CD4-positive, alpha-beta T cell (primary cell): ENCODE data around the gene EIF4A3. TPM values are rescaled to one million over a fixed set of nuclear protein-coding genes. Genes with fewer than 3 reads are reported as not detected.

ENCODE experiments used
- ATAC-seq: fragments of 200-7000 bp; cut with Tn5 transposase; one replicate; pipeline ENCODE4 v1.10.0; 2022; ENCODE audit warnings: mild to moderate bottlenecking; ENCODE audit not compliant: poor library complexity
- CTCF ChIA-PET: fragments of 350-600 bp; sonication (Branson Sonifier 250); formaldehyde crosslinking; loops from one replicate; lab custom pipeline; 2021; ENCODE audit warnings: antibody characterized with exemption, inconsistent platforms; lab: Charles Lee
- POLR2A ChIA-PET: fragments of 350-600 bp; sonication (Branson Sonifier 250); formaldehyde crosslinking; loops from one replicate; lab custom pipeline; 2021; ENCODE audit warnings: antibody characterized with exemption, inconsistent platforms; lab: Charles Lee
- DNase-seq, 14 experiments: peaks; one replicate each; pipeline ENCODE4 v3.0.0-alpha.2; 2013 to 2020; ENCODE audit warnings: mixed read lengths in 2 of 14
- H3K27ac ChIP-seq, 2 donors: one replicate each; pipeline versions ENCODE4 v1.5.1 to v1.7.0; 2013; ENCODE audit warnings: low read length in 2 of 2, low read depth in 1 of 2, mild to moderate bottlenecking in 1 of 2
- H3K27me3 ChIP-seq, 2 experiments: 1 replicate in 1 of 2; 2 replicates in 1 of 2; pipeline versions ENCODE4 v1.6.1 to v1.7.0; 2013; ENCODE audit warnings: low read length in 2 of 2, control low read depth in 1 of 2, mild to moderate bottlenecking in 1 of 2, moderate library complexity in 1 of 2; ENCODE audit not compliant: insufficient read depth in 2 of 2, control insufficient read depth in 1 of 2
- H3K36me3 ChIP-seq: one replicate; pipeline ENCODE4 v1.6.1; 2013; ENCODE audit warnings: low read length, control low read depth; ENCODE audit not compliant: insufficient read depth
- H3K4me1 ChIP-seq: one replicate; pipeline ENCODE4 v1.6.1; 2013; ENCODE audit warnings: low read length, control low read depth; ENCODE audit not compliant: insufficient read depth
- H3K4me3 ChIP-seq: one replicate; pipeline ENCODE4 v1.5.1; 2013; ENCODE audit warnings: mild to moderate bottlenecking, low read length, moderate library complexity
- H3K9me3 ChIP-seq, 2 experiments: 1 replicate in 1 of 2; 2 replicates in 1 of 2; pipeline versions ENCODE4 v1.6.1 to v1.7.0; 2013; ENCODE audit warnings: low read length in 2 of 2, mild to moderate bottlenecking in 2 of 2, control low read depth in 1 of 2, moderate library complexity in 1 of 2; ENCODE audit not compliant: control insufficient read depth in 1 of 2, insufficient read depth in 1 of 2
- H3K27ac Mint-ChIP-seq: one replicate; pipeline ENCODE4 v1.8.0; 2020; ENCODE audit warnings: mixed read lengths
- H3K27me3 Mint-ChIP-seq: one replicate; pipeline ENCODE4 v1.8.0; 2021; ENCODE audit warnings: mixed read lengths
- H3K36me3 Mint-ChIP-seq: one replicate; pipeline ENCODE4 v1.8.0; 2021; ENCODE audit warnings: low read depth, mixed read lengths
- H3K4me1 Mint-ChIP-seq: one replicate; pipeline ENCODE4 v1.8.0; 2021; ENCODE audit warnings: low read depth, mixed read lengths
- H3K4me3 Mint-ChIP-seq: one replicate; pipeline ENCODE4 v1.8.0; 2020; ENCODE audit warnings: mild to moderate bottlenecking, mixed read lengths
- H3K9me3 Mint-ChIP-seq: one replicate; pipeline ENCODE4 v1.8.0; 2020; ENCODE audit warnings: mixed read lengths
- CTCF ChIP-seq: fragments of 200-600 bp; IDR thresholded peaks from one replicate; pipeline ENCODE4 v1.8.0; 2022; ENCODE audit warnings: antibody characterized with exemption, mild to moderate bottlenecking
- intact Hi-C, 2 experiments: fragments of 100-400 bp; cut with DNase I in 1 of 2; cut with micrococcal nuclease in 1 of 2; formaldehyde crosslinking; loops; one replicate each; pipeline versions ENCODE4 v1.15.1 to v1.9.0; 2023 to 2025; cut with DNase I, micrococcal nuclease
- total RNA-seq, 174 experiments: library from RNA in 2 of 174; stranded (reverse) in 2 of 174; gene quantifications; one replicate each; pipeline ENCODE4 v1.2.3 and lab custom pipeline; 2021 to 2026

The EIF4A3 gene
- total RNA-seq, 2 experiments from 2014 or later: 79.6 to 79.7 TPM

GRCh38 chr17:80112471-80113032 is 34.4 kb downstream of the EIF4A3 start:
- Mint-ChIP-seq H3K4me3 (no peak overlapping the region), H3K27ac (no peak overlapping the region), H3K36me3 (no peaks in the 10 kb centered on the region), H3K27me3 (no peaks in the 10 kb centered on the region), H3K9me3 (no peaks in the 10 kb centered on the region), H3K4me1 (no peaks in the 10 kb centered on the region)
- ChIA-PET CTCF (interaction anchor here (0.5 kb wide), 1 partner anchor 97 kb away, joined by 3 read pairs; no protein-coding TSS in a partner anchor), POLR2A (no interaction called here)
- ATAC-seq: no peak
- Histone ChIP-seq H3K27ac (no peak overlapping the region), H3K4me3 (no peak overlapping the region), H3K27me3 (no peaks in the 10 kb centered on the region), H3K9me3 (no peaks in the 10 kb centered on the region), H3K36me3 (no peaks in the 10 kb centered on the region), H3K4me1 (no peaks in the 10 kb centered on the region)
- intact Hi-C loops: no loop called here
- no peak for TF ChIP-seq CTCF
- no peak for DNase-seq

GRCh38 chr17:80111702-80112470 is 35.0 kb downstream of the EIF4A3 start:
- Histone ChIP-seq H3K27me3 (no peaks in the 10 kb centered on the region), H3K27ac (no peak overlapping the region), H3K9me3 (no peaks in the 10 kb centered on the region), H3K36me3 (no peaks in the 10 kb centered on the region), H3K4me1 (no peaks in the 10 kb centered on the region), H3K4me3 (no peak overlapping the region)
- H3K27ac Mint-ChIP-seq: no peak overlapping the region
- ChIA-PET CTCF (no interaction called here), POLR2A (no interaction called here)
- DNase-seq (no peak), ATAC-seq (no peak)
- no peak overlapping the region for H3K4me3 Mint-ChIP-seq
- no peak for TF ChIP-seq CTCF
- intact Hi-C loops: no loop called here
- H3K27me3 Mint-ChIP-seq: no peaks in the 10 kb centered on the region
- H3K9me3 Mint-ChIP-seq: no peaks in the 10 kb centered on the region
- no peaks in the 10 kb centered on the region for H3K4me1 Mint-ChIP-seq
- no peaks in the 10 kb centered on the region for H3K36me3 Mint-ChIP-seq

GRCh38 chr17:80110927-80111701 is 35.8 kb downstream of the EIF4A3 start:
- ChIA-PET POLR2A (no interaction called here), CTCF (no interaction called here)

More at GRCh38 chr17:80110927-80111701, 35.8 kb downstream of the EIF4A3 start:
- Mint-ChIP-seq H3K4me1 (no peaks in the 10 kb centered on the region), H3K4me3 (no peak overlapping the region), H3K27ac (no peak overlapping the region), H3K9me3 (no peaks in the 10 kb centered on the region), H3K27me3 (no peaks in the 10 kb centered on the region), H3K36me3 (no peaks in the 10 kb centered on the region)
- Histone ChIP-seq H3K36me3 (no peaks in the 10 kb centered on the region), H3K27me3 (no peaks in the 10 kb centered on the region), H3K4me1 (no peaks in the 10 kb centered on the region), H3K4me3 (no peak overlapping the region), H3K9me3 (no peaks in the 10 kb centered on the region), H3K27ac (no peak overlapping the region)
- no peak for TF ChIP-seq CTCF
- ATAC-seq: no peak
- no peak for DNase-seq
- intact Hi-C loops: no loop called here
